ENCODE measurements around the gene MAFB. TPM values are rescaled to one million over a fixed set of nuclear protein-coding genes. Genes with fewer than 3 reads are reported as not detected.

MAFB gene
- total RNA-seq, 1 donor from 2014 or later, result 35.3 TPM

GRCh38 chr20:40683221-40683893, 5.7 kb downstream of the MAFB start:
- peak; percentile 55 for DNase-seq (ENCODE audit: low spot score)
- ATAC-seq, result peak; percentile 13

GRCh38 chr20:40682104-40682981, 6.7 kb downstream of the MAFB start:
- ATAC-seq (peak; percentile 76), DNase-seq (ENCODE audit: low spot score) (peak; percentile 89)

GRCh38 chr20:40681684-40682083, 7.4 kb downstream of the MAFB start:
- DNase-seq (ENCODE audit: low spot score) (no peak), ATAC-seq (no peak)

GRCh38 chr20:40681165-40681564, 7.9 kb downstream of the MAFB start:
- no peak for DNase-seq (ENCODE audit: low spot score)

GRCh38 chr20:40680161-40680959, 8.7 kb downstream of the MAFB start:
- ATAC-seq, result no peak
- no peak for DNase-seq (ENCODE audit: low spot score)

More at GRCh38 chr20:40681165-40681564, 7.9 kb downstream of the MAFB start:
- ATAC-seq, result no peak

- DNase-seq (ENCODE audit: low spot score) (no peak), ATAC-seq (no peak)
Observed at GRCh38 chr20:40679184-40679583, 9.9 kb downstream of the MAFB start.

GRCh38 chr20:40678286-40678875, 10.7 kb downstream of the MAFB start:
- DNase-seq (ENCODE audit: low spot score), result no peak
- ATAC-seq, result no peak

- no peak for ATAC-seq
- DNase-seq (ENCODE audit: low spot score), result no peak
Observed at GRCh38 chr20:40677343-40677924, 11.6 kb downstream of the MAFB start.

- ATAC-seq (peak; percentile 45), DNase-seq (ENCODE audit: low spot score) (no peak)
Observed at GRCh38 chr20:40676491-40677269, 12.4 kb downstream of the MAFB start.

GRCh38 chr20:40675599-40676221, 13.3 kb downstream of the MAFB start:
- no peak for DNase-seq (ENCODE audit: low spot score)
- ATAC-seq, result no peak

GRCh38 chr20:40673442-40673841, 15.6 kb downstream of the MAFB start:
- DNase-seq (ENCODE audit: low spot score) (no peak), ATAC-seq (no peak)

GRCh38 chr20:40672095-40672494, 16.9 kb downstream of the MAFB start:
- ATAC-seq, result no peak
- no peak for DNase-seq (ENCODE audit: low spot score)

GRCh38 chr20:40670253-40670652, 18.8 kb downstream of the MAFB start:
- ATAC-seq (no peak), DNase-seq (ENCODE audit: low spot score) (no peak)

- ATAC-seq, result peak; percentile 85
- peak; percentile 87 for DNase-seq (ENCODE audit: low spot score)
Observed at GRCh38 chr20:40669692-40670091, 19.3 kb downstream of the MAFB start.

GRCh38 chr20:40668449-40669228, 20.4 kb downstream of the MAFB start:
- DNase-seq (ENCODE audit: low spot score) (peak; percentile 92), ATAC-seq (peak; percentile 85)

- ATAC-seq, result no peak
Observed at GRCh38 chr20:40667503-40667902, 21.5 kb downstream of the MAFB start.

GRCh38 chr20:40666336-40666735, 22.7 kb downstream of the MAFB start:
- no peak for DNase-seq (ENCODE audit: low spot score)

More at GRCh38 chr20:40667503-40667902, 21.5 kb downstream of the MAFB start:
- no peak for DNase-seq (ENCODE audit: low spot score)

GRCh38 chr20:40664891-40665290, 24.1 kb downstream of the MAFB start:
- ATAC-seq, result no peak

More at GRCh38 chr20:40666336-40666735, 22.7 kb downstream of the MAFB start:
- no peak for ATAC-seq

More at GRCh38 chr20:40664891-40665290, 24.1 kb downstream of the MAFB start:
- no peak for DNase-seq (ENCODE audit: low spot score)
